Middle frontal gyrus (tissue), 1 donor: ENCODE data around the gene NECAB2.

Experiments
- DNase-seq: peaks from one replicate; pipeline ENCODE4 v3.0.0-alpha.2; 2015; ENCODE audit warnings: low spot score; ENCODE audit errors: extremely low spot score

Gene NECAB2

DNA sequence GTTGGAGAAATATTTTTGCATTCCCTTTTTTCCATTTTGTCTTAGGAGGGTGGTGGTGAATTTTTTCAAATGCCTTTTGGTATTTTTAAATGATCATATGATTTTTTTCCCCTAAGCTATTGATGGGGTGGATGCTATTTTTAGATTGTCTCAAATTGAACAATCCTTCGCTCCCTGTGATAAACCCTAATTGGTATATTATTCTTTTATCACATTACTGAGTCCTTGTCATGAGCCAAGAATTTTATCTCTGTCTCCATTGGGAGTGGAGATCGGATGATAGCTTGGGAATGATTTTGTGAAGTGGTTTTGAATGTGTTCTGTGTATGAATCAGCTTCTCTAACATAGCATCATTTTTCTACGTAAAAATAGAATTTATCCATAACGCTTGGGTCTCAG is 15.4 kb downstream of the NECAB2 start:
- no peak for DNase-seq

DNA sequence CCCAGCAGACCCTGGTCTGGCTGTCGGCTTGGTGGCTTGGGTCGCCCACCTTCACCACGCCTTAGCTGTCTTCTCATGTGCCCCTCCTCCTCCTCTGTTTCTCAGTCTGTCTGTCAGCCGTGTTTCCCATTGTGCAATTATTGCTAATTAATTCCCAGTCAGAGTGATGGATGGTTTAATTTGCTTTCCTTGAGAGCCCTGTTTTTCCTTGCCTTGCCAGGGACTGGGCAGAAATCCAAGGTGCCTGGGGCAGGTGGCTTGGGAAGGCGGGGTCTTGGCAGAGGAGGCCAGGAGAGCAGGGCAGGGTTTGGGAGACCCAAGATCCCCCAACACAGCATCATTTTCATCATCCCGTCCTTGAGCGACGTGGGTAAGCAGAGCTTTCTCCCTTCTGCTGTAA is 21.3 kb downstream of the NECAB2 start:
- DNase-seq = no peak

DNA sequence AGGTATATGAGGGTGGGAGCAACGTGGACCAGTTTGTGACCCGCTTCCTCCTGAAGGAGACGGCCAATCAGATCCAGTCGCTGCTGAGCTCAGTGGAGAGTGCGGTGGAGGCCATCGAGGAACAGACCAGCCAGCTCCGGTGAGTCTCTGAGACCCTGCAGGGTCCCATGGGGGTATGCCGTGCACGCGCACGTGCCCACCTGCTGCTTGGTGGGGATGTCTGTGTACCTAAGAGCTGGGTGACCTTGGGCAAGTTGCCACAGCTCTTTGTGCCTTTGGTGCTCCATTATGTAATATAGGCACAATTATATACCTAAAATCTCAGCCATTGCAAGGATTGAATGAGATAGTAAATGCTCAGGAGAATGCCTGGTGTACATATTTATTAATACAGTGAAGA is 22.4 kb downstream of the NECAB2 start:
- no peak for DNase-seq

DNA sequence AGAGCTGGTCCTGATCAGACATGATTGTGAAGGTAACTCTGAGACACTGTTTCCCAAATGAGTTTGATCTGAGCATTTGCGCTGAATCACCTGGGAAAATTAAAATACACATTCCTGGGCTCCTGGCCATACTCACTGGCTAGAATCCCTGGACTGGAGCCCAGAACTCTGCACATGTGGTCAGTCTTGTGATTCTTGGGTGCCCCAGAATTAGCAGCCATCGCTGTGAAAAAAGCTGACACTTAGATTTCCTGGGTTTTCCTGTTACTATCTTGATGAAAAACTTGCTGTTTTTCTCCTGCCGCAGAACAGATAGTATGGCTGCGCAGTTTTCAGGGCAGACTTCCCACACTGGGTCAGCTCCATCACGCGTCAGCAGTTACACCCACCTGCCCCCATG is 24.6 kb downstream of the NECAB2 start:
- no peak for DNase-seq

DNA sequence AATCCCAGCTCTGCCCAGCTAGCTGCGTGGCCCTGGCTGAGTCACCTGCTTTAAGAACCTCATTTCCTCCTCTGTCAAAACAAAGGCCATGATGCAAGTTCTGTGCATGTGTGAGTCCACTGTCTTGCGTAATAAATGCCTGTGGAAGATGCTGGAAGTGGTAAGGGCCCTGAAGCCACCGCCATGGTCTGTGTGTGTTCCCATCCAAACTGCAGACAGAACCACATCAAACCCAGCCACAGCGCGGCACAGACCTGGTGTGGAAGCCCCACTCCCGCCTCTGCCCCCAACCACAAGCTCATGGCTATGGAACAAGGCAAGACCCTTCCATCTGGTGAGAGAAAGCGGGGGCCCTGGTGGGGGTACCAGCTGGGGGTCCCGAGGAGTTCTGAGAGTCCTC is 26.0 kb downstream of the NECAB2 start:
- no peak for DNase-seq

DNA sequence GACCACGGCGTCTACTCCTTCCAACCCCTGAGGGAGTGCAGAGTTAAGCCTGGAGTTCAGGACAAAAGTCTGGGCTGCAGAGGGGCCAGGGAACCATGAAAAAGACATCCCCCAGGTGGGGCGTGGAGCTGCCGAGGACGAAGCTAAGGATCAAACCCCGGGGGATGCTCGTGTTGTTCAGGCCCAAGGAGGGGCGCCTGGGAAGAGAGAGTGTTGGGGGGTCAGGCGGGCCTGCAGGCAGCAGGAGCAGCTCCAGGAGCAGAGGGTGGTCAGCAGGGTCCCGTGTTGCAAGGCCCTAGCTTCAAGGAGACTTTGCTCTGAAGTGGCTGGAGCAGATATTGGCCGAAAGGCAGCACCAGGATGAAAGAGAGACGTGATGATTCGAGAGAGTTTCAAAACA is 26.7 kb downstream of the NECAB2 start:
- DNase-seq = no peak

DNA sequence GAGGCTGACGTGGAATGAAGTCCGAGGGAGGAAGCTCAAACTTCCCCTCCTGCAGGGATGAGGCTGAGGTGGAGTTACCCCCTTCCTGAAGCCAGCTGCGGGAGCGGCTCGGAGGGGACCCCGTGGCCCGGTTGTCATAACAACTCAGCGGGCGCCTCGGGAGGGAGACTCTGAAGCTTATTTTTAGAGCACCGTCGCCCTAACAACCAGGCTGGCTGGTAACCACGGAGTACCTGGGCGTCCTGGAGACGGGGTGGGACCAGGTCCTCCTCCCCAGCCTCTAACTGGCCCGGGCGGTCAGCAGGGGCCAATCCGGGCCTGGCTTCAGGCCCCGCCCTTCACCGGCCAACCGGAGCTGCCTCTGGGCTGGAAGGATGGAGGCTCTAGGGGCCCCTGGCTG is 27.7 kb downstream of the NECAB2 start:
- DNase-seq = no peak

DNA sequence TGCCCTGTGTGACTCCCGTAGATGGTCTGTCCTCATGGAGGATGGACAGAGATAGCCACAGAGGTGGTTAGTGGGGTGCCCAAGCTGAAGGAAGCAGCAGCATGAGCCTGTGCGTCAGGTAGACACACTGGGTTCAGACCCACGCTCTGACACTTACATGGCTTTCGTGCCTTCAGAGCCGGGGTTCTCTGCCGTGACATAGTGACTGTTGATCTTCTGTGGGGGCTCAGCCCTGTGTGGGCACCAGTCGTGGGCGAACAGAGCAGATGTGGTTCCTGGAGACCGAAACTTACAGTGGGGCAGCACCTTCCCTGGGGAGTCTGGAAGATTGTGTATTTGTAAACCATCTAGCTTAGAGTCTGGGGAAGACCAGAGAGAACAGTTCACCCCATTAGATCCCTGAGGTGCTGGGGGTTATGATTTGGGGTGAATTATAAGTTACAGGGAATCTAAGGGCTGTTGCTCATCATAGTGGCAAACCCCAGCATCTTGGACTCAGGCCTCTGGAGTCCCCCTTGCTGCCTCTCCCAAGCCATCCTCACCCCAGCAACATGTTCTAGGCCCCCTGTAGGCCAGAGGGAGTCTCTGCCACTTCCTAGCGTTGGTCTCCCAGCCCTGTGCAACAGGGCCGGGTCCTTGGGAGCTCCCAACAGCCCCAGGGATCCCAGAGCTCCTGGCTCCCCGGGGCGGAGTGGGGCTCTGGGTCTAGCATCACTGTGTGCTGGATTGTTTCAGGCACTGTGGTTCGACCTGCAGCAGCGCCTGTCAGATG is 28.6 kb downstream of the NECAB2 start:
- DNase-seq = no peak

DNA sequence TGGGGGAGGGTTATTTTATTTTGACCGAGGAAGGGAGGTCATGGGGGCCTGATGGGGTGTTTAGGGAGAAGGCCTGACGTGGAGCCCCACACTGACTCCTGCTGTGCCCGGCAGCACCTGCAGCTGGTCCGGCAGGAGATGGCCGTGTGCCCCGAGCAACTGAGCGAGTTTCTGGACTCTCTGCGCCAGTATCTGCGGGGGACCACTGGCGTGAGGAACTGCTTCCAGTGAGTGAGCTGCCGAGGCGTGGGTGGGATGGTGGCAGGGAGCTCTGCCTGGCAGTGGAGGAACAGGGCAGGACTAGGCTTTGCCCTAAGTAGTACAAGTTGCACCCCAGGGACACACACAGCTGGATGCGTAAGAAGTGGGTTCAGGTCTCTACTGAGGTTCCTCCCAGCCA is 30.0 kb downstream of the NECAB2 start:
- DNase-seq = no peak

DNA sequence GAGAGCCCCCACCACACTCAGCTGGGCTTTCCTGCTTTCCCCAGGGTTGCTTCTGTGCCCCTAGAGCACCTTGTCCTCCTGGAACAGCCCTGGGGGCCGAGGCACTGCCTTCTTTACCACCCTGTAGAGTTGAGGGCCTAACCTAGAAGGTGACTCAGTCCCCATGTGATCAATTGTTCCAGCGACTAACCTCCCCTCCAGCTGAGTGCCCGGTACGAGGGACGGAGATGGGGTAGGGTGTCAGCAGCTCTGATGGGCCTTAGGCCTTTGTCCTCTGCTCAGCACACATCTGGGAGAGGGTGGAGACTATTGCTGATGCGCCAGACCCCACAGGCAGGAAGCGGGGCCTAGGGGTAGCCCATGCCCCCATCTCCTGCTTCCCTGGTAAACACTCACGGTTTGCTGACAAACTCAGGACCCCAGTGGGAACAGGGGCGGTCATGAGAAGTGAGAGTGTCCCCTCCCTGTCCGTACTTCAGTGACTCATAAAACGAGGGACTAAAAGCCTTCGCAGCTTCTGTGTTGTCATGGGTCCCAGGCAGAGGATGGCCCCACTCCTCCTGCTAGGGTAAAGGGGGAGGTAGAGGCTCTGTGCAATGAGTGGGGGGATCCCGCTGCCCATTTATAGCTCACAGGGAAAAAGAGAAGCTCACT is 33.1 kb downstream of the NECAB2 start:
- DNase-seq = no peak

DNA sequence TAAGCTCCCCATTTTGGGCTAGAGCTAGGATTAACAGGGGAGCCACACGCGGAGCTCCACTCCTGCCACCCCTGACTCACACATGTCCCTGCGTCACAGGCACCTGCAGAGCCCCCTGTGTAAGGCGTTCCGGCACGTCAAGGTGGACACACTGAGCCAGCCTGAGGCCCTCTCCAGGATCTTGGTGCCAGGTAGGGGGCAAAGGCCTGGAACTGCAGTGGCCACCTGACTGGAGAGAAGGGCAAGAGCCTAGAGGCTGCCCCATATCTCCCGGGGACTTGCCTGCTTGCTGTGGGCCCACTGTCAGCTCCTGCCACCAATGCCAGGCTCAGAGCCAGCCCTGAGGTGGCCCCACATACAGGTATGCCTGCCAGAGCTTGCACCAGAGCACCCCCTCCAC is 33.7 kb downstream of the NECAB2 start:
- DNase-seq = no peak

DNA sequence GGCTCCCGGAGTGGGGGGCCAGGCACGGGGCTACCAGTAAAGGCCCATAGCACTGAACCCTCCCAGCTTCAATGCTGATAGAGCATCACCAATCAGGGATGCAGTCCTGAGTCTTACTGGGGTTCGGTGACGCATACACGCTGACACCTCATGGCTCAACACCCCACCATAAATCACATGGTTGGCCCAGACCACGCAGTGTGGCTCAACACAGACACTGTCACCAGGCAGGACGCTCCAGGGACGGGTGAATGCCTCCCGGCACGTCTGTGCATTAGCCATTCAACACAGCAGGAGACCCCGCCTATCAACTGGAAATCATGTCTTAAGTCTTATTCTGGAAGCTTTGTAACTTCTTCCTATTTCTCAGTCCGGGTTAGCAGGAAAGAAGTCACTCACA is 35.0 kb downstream of the NECAB2 start:
- DNase-seq = no peak

DNA sequence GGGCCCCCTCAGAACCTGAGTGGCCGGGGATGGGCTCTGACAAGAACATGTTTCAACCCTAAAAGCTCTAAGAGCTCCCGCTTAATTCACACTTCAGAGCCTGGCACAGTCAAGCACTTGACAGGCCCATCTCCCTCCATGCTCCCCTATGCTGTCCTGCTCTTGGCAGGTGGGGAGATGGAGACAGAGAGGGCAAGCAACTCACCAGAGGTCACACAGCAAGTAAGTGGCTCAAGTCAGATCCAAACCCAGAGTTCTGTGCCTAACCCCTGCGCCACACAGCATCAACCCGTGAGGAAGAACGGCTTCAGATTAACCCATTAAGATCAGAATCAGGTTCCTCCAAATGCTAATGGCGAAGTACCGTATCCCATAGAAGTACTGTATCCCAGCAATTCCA is 36.4 kb downstream of the NECAB2 start:
- DNase-seq = no peak

DNA sequence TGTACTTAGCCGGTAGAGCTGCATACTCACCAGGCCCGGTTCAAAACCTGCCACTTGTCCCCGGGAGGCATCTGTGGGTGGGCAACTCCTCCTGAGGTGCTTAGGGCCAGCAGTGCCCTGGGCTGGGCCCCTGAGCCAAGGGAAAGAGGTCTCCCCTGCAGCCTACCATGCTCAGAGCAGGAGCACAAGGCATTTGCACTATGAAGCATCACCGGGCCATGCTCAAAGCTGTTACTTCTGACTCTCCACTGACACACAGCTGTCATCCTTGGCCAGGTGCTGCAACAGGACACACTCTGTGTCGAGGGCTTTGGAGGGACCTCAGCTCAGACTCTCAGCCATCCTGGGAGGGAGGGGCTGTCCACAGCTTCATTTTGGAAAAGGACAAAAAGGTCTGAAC is 37.3 kb downstream of the NECAB2 start:
- no peak for DNase-seq

DNA sequence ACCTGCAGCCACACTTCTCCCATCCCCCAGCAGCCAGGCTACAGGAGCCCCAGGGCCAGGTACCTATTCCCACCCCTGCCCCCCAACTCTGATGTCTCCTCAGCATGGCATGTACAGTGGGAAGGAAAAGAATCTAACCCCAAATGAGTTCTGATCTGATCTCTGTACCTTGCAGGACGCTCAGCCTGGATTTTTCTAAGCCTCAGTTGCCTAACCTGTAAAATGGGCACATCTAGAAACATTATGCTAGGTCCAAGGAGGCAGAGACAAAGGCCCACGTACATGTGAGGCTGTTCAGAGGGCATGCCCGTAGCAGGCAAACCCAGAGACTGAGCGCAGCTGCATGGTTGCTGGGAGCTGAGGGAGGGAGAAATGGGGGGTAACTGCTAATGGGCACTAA is 39.5 kb downstream of the NECAB2 start:
- no peak for DNase-seq

DNA sequence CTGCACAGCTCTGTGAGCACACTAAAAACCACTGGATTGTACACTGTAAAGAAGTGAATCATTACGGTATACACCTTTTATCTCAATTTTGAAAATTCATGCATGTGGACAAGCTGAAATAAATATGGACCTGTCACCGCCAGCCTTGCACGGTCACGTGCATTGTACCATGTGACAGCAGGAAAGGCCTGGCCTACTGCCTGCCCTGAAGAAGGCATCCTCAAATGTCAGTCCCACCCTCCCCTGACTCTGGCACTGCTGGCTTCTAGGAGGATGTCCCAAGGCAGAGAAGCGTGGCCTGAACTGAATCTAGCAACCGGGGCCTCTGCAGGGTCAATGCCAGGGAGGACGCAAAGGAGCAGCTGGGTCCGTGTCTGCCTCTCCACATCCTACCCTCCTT is 39.9 kb downstream of the NECAB2 start:
- DNase-seq = no peak

DNA sequence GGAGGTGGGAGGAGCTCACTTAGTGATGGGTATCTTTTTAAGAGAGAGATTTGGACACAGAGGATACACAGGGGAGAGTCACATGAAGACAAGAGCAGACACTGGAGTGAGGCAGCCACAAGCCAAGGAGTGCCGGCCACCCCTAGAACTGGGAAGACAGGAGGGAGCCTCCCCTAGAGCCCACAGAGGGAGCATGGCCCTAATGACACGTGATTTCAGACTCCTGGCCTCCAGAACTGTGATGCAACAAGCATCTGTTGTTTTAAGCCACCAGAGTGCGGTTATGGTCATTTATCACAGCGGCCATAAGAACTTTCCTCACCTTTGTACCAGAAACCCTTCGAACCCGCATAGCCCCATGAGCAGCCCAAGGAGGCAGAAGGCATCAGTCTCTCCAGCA is 41.2 kb downstream of the NECAB2 start:
- DNase-seq = no peak

DNA sequence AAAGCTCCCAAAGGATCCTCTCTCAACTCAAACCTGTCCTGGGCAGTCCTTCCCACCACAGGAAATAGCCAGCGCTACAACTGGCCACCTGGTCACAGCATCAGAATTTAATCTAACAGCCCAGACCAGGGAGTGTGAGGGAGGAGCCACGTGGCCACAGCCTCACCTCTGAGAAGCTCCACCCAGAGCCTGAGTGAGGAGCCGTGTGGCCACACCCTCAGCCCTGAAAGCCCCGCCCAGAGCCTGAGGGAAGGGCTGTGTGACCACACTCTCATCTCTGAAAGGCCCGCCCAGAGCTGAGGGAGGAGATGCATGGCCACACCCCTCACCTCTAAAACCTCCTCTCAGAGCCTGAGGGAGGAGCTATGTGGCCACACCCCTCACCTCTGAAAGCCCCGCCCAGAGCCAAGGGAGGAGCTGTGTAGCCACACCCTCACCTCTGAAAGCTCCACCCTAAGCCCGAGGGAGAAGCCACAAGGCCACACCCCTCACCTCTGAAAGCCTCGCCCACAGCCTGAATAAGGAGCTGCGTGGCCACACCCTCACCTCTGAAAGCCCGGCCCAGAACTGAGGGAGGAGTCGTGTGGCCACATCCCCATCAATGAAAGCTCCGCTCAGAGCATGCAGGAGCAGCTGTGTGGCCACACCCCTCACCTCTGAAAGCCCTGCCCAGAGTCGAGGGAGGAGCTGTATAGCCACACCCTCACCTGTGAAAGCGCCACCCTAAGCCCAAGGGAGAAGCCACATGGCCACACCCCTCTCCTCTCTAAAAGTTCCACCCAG is 45.9 kb downstream of the NECAB2 start:
- DNase-seq = no peak

DNA sequence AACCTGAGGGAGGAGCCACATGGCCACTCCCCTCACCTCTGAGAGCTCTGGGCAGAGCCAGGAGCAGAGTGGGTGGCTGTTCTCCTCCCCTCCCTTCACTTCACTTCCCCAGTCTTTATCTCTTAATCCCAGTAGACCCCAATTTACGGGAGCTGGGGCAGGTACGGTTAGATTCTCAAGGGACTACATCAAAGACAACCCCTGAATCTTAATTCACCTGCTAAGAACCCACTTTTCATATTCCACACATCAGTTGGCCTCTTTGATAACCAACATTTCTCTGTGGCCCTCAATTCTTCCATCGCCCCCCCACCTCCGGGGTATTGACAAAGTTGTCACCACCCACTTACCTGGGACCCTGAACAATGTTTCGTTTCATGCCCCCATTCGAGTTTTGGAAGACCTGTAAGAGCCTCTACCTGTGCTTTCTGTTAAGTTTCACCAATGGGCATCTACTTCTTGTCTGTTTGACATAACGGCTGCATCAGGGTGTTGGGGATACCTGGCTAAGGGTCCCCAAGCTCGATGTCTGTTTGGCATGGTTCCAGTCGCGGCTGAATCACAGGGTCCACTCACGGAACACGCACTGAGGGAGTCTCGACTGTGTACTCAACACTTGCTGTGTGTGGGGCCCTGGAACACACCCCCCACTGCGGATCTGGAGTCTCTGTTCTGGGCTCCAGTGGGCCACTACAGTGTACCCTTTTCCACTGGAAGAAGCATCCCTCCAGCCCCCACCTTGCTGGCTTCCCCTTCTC is 46.7 kb downstream of the NECAB2 start:
- no peak for DNase-seq

DNA sequence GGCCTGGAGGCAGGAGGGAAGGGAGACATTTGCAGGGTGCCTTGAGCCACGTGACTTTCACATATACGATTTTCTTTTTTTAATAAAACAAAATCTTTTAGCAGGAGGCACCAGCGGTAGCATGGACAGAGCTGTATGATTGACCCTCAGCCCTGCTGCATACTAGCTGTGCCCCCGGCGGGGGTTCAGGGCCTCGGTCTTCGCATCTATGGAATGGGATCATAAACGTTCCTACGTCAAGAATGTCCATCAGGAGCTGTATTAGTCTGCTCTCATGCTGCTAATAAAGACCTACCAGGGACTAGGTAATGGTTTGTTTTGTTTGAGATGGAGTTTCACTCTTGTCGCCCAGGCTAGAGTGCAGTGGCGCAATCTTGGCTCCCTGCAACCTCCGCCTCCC is 47.4 kb downstream of the NECAB2 start:
- DNase-seq = no peak

DNA sequence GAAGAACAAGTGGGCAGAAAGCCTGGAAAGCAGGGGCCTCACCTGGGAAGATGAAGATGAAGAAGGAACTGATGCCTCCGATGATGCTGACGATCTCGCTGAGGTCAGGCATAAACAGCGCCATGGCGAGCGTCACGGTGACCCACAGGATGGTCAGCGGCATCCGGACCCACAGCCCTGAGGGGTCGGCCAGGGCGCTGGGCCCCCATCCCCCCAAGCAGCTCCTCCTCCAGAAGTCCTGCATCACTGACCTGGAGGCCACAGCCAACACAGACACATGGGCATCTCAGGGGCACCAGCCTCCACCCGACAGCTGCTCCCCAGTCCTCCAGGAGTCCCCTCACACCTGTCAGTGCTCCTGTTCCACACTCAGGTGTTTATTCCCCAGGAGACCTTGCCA is 48.4 kb downstream of the NECAB2 start:
- DNase-seq = no peak

DNA sequence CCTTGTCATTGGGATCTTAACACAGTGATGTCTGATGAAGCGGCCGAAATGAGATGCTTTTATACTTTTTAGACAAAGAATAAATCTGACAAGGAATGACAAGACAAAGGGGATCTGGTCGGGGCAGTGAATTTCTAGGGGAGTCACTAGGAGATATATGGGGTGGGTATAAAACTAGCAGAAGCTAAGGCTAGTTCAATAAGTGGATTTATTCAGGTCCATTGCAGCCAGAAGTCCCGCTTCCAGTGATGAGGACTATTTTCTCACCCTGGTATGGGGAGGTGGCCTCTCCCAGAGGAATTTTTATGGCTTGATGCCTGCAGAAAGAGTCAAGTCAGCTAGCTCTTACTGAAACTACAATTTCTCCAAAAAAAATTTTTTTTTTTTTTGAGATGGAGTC is 50.7 kb downstream of the NECAB2 start:
- DNase-seq = no peak
